GM21390 (cell line): ENCODE data around the gene TAOK2.
A peak's percentile ranks its signal among the peaks of the same experiment; 100 is the strongest.
"Not testable (repeated sequence)": the region's sequence is repeated elsewhere in the genome, so short reads cannot be mapped to it uniquely, and the experiment has no call there.

Source experiments
- ATAC-seq: cut with Tn5 transposase; IDR thresholded peaks from one replicate; pipeline ENCODE4 v1.9.1; 2021; ENCODE audit not compliant: unreplicated experiment

TAOK2 gene

GRCh38 chr16:29973384-29974246 lies at the start of gene TAOK2:
TAOK2 (plus strand) TSS chr16:29973868; CDS start chr16:29977773, 3,905 bp downstream.
- peak; percentile 92 for ATAC-seq

GRCh38 chr16:29925105-29925756 lies 48.4 kb upstream of the TAOK2 start:
- no peak for ATAC-seq

DNA sequence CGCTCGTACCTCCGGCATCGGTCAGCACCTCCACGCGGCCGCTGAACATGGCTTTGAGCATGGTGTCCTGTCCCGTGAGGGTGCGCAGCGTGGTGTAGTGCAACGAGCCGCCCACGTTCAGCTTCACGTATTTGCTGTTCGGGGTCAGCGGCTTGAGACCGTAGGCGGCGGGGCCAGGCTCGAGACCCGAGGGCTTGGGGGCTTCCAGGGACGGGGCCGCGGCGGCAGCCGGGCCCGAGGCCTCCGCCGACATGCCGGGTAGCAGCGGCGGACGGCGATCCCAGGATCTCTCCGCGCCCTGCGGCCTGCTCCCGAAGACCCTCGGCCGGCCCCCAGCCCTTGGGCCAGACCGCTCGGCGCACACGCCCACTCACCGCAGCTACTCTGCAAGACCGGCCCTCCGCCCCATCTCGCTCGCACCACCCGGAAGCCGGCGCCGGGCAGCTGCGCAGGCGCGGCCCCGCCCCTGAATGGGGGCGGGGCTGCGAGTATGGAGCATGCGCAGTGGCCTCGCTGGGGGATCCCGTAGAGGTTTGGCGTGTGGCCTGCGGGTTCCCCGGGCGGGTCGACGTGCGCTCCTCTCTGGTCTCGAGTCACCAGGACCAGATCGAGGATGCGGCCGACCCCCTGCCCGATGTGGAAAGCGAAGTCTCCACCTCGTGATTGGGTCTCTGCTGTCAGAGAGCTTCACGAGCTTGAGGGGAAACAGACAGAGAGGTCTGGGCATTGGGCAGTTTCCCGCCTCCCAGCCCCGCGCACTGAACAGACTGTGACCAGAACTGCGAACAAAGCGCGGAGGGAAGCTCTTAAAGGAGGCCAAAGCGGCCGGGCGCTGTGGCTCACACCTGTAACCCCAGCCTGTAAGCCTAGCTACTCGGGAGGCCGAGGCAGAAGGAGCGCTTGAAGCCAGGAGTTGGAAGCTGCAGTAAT lies 47.6 kb upstream of the TAOK2 start, which contains the start of gene KCTD13:
Gene KCTD13, minus strand, starts transcription at position 446 of the 930 bp plus-strand sequence. Its CDS starts 193 bp downstream, at position 253.
- peak; percentile 70 for ATAC-seq

- peak; percentile 28 for ATAC-seq
Observed at GRCh38 chr16:29926711-29927052, 47.0 kb upstream of the TAOK2 start.

DNA sequence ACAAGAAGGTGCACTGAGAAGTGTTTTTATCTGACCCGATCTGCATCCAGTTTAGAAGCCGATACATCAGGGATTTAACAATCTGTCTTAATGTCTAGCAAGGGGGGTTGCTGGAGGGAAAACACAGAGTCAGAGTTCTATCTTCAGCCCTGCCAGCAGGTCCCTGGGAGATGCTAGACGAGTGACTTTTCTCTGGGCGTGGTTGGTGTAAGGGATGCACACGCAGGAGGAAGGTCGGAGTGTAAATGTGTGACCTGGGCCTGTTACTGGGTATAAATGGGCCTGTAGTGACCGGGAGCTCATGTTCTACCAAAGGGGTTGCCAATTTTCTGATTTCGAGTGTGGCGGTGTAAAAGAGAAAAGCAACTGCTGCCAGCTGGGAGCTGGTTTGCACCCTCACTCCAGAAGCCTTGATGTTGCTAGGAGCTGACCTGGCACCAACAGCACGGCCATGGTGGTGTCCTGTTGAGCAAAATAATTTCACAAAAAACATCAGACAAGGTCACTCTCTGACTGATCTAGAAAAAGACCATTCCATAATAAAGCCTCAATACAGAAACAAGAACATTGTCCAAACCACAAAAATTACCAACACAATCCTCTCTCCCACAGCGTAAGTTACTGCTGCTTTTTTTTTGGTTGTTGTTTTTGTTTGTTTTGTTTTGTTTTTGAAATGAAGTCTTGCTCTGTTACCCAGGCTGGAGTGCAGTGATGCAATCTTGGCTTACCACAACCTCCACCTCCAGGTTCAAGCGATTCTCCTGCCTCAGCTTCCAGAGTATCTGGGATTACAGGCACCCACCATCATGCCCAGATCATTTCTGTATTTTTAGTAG lies 46.4 kb upstream of the TAOK2 start:
- no peak for ATAC-seq

DNA sequence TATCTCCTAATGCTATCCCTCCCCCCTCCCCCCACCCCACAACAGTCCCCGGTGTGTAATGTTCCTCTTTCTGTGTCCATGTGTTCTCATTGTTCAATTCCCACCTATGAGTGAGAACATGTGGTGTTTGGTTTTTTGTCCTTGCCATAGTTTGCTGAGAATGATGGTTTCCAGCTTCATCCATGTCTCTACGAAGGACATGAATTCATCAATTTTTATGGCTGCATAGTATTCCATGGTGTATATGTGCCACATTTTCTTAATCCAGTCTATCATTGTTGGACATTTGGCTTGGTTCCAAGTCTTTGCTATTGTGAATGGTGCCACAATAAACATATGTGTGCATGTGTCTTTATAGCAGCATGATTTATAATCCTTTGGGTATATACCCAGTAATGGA lies 41.9 kb upstream of the TAOK2 start:
- not testable (repeated sequence) for ATAC-seq

- ATAC-seq: no peak
Observed at GRCh38 chr16:29940656-29941055, 33.0 kb upstream of the TAOK2 start.

GRCh38 chr16:29943846-29944799 lies 29.5 kb upstream of the TAOK2 start:
- ATAC-seq: no peak

DNA sequence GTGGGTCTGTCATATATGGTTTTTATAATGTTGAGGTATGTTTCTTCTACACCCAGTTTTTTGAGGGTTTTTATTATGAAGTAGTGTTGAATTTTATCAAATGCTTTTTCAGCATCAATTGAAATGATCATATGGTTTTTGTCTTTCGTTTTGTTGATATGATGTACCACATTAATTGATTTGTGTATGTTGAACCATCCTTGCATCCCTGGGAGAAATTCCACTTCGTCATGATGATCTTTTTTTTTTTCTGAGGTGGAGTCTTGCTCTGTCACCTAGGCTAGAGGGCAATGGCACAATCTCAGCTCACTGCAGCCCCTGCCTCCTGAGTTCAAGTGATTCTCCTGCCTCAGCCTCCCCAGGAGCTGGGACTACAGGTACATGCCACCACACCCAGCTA lies 25.8 kb upstream of the TAOK2 start:
- no peak for ATAC-seq

DNA sequence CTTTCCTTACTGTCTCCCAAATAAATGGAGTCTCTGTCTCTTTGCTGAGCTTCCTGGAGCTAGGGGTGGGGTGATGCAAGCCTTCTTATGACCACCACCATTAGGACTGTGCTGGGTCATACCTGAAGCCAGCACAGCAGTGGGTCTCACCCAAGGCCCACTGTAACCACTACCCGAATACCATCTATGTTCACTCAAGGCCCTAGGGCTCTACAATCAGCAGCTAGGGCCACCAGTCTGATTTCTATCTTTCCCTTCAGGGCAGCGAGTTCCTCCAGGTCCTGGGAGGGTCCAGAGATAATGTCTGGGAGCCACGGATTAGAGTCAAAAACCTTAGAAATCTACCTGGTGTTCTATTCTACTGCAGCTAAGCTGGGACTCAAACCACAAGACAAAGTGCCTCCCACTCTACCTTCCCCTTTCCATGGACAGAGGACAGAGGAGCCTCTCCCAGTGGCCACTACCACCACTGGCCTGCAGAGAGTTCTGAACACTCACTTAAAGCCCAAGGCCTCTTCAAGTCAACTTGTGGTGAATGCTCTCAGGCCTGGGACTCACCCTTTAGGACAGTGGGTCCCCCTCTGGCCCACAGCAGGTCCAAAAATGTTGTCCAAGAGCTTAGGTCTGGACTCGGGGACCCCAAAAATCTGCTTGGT lies 22.7 kb upstream of the TAOK2 start:
- no peak for ATAC-seq

GRCh38 chr16:29951625-29952365 lies 21.9 kb upstream of the TAOK2 start:
- no peak for ATAC-seq

GRCh38 chr16:29958756-29959155 lies 14.9 kb upstream of the TAOK2 start:
- no peak for ATAC-seq

- ATAC-seq: no peak
Observed at GRCh38 chr16:29959293-29959692, 14.4 kb upstream of the TAOK2 start.

- ATAC-seq: not testable (repeated sequence)
Observed at GRCh38 chr16:29959821-29960220, 13.8 kb upstream of the TAOK2 start.

DNA sequence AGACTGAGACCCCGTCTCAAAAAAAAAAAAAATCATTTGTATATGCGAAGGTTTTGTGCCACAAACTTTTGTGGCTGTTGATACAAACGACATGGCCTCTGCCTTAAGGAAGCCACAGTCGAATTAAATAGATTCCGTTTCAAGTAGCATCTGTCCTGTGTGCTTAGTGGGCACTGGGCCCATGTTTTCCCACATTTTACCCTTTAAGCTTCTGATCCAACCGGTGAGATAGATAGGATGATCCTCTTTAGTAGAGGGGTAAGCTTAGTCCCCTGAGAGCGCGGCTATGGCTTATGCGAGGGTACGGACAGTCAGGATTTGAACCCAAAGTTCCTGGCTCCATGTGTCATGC lies 12.6 kb upstream of the TAOK2 start:
- no peak for ATAC-seq

- peak; percentile 72 for ATAC-seq
Observed at GRCh38 chr16:29961479-29962343, 12.0 kb upstream of the TAOK2 start, which contains the start of gene TMEM219. TMEM219 (plus strand) TSS chr16:29962079; CDS start chr16:29963144, 1,065 bp downstream.
